ENCODE measurements around the gene NINJ1. TPM values are rescaled to one million over a fixed set of nuclear protein-coding genes. Genes with fewer than 3 reads are reported as not detected.
A peak's percentile ranks its signal among the peaks of the same experiment; 100 is the strongest.

The NINJ1 gene
- total RNA-seq, 1 donor from 2014 or later, result 34.7 TPM

- Mint-ChIP-seq H3K4me3 (no peak overlapping the region), H3K27ac (no peak overlapping the region)
Observed at GRCh38 chr9:93114984-93115335, 19.1 kb downstream of the NINJ1 start.

GRCh38 chr9:93114169-93114983 is 19.7 kb downstream of the NINJ1 start:
- H3K9me3 Mint-ChIP-seq, result no peaks in the 10 kb centered on the region
- H3K27ac Mint-ChIP-seq, result no peak overlapping the region
- H3K27me3 Mint-ChIP-seq (ENCODE audit: low read depth), result no peaks in the 10 kb centered on the region
- peaks cover 3% of the 10 kb centered on the region for H3K36me3 Mint-ChIP-seq
- DNase-seq (ENCODE audit: low spot score in 2 of 2, unreplicated experiment in 2 of 2), result peak in 1 of 2 experiments; percentile 14
- no peak for TF ChIP-seq CTCF (IDR thresholded peaks at IDR 0.05; ENCODE audit: unreplicated experiment)
- H3K4me3 Mint-ChIP-seq, result no peak overlapping the region
- H3K4me1 Mint-ChIP-seq, result peaks cover 5% of the 10 kb centered on the region

More at GRCh38 chr9:93114984-93115335, 19.1 kb downstream of the NINJ1 start:
- Mint-ChIP-seq H3K27me3 (ENCODE audit: low read depth) (no peaks in the 10 kb centered on the region), H3K4me1 (peaks cover 10% of the 10 kb centered on the region), H3K36me3 (peaks cover 3% of the 10 kb centered on the region), H3K9me3 (no peaks in the 10 kb centered on the region)
- no peak for TF ChIP-seq CTCF (IDR thresholded peaks at IDR 0.05; ENCODE audit: unreplicated experiment)
- DNase-seq (ENCODE audit: low spot score in 2 of 2, unreplicated experiment in 2 of 2), result no peak

- H3K4me3 Mint-ChIP-seq, result no peak overlapping the region
- H3K27me3 Mint-ChIP-seq (ENCODE audit: low read depth), result no peaks in the 10 kb centered on the region
- H3K4me1 Mint-ChIP-seq, result peaks cover 5% of the 10 kb centered on the region
Observed at GRCh38 chr9:93112864-93113389, 21.1 kb downstream of the NINJ1 start.

GRCh38 chr9:93112116-93112863 is 21.8 kb downstream of the NINJ1 start:
- H3K36me3 Mint-ChIP-seq, result peaks cover 6% of the 10 kb centered on the region
- peaks cover 5% of the 10 kb centered on the region for H3K4me1 Mint-ChIP-seq
- H3K27ac Mint-ChIP-seq, result no peak overlapping the region
- no peaks in the 10 kb centered on the region for H3K27me3 Mint-ChIP-seq (ENCODE audit: low read depth)
- no peak for DNase-seq (ENCODE audit: low spot score in 2 of 2, unreplicated experiment in 2 of 2)
- H3K9me3 Mint-ChIP-seq, result no peaks in the 10 kb centered on the region
- no peak for TF ChIP-seq CTCF (IDR thresholded peaks at IDR 0.05; ENCODE audit: unreplicated experiment)
- no peak overlapping the region for H3K4me3 Mint-ChIP-seq

More at GRCh38 chr9:93112864-93113389, 21.1 kb downstream of the NINJ1 start:
- Mint-ChIP-seq H3K36me3 (peaks cover 6% of the 10 kb centered on the region), H3K27ac (no peak overlapping the region), H3K9me3 (no peaks in the 10 kb centered on the region)
- no peak for DNase-seq (ENCODE audit: low spot score in 2 of 2, unreplicated experiment in 2 of 2)
- TF ChIP-seq CTCF (IDR thresholded peaks at IDR 0.05; ENCODE audit: unreplicated experiment), result no peak

GRCh38 chr9:93111371-93112115 is 22.5 kb downstream of the NINJ1 start:
- TF ChIP-seq CTCF (IDR thresholded peaks at IDR 0.05; ENCODE audit: unreplicated experiment), result no peak
- Mint-ChIP-seq H3K4me1 (peaks cover 5% of the 10 kb centered on the region), H3K36me3 (peaks cover 6% of the 10 kb centered on the region), H3K9me3 (no peaks in the 10 kb centered on the region), H3K27ac (no peak overlapping the region), H3K27me3 (ENCODE audit: low read depth) (no peaks in the 10 kb centered on the region), H3K4me3 (no peak overlapping the region)
- no peak for DNase-seq (ENCODE audit: low spot score in 2 of 2, unreplicated experiment in 2 of 2)

Measured in mesothelial cell of epicardium (in vitro differentiated cells).